HG02759 (cell line): Measurements from ENCODE around the gene CACNA1C.
"Not testable (repeated sequence)": the region's sequence is repeated elsewhere in the genome, so short reads cannot be mapped to it uniquely, and the experiment has no call there.

Source experiments
- ATAC-seq: cut with Tn5 transposase; IDR thresholded peaks from one replicate; pipeline ENCODE4 v1.9.1; 2021; ENCODE audit warnings: mild to moderate bottlenecking, moderate library complexity; ENCODE audit not compliant: unreplicated experiment

The CACNA1C gene

GRCh38 chr12:2488596-2488995 lies 435.8 kb downstream of the CACNA1C start:
- no peak for ATAC-seq

DNA sequence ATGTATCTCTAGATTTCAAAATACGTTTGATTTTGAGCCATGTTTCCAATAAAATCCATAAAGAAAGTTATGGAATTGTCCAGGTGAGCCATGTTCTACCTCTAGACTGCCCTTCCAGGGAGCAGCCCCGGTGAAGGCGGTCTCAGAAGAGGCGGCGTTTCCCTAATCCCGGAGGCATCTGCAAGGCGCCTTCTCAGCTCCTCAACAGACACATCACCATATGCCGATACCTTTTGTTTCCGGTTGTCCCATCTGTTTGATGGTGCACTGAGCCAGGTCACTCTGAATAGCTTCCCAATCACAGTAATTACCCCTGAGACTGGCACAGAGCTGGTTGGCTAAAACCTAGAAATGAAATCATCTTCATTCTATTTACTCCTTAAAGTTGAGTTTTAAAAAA lies 436.5 kb downstream of the CACNA1C start:
- ATAC-seq = no peak

GRCh38 chr12:2490831-2491230 lies 438.0 kb downstream of the CACNA1C start:
- no peak for ATAC-seq

DNA sequence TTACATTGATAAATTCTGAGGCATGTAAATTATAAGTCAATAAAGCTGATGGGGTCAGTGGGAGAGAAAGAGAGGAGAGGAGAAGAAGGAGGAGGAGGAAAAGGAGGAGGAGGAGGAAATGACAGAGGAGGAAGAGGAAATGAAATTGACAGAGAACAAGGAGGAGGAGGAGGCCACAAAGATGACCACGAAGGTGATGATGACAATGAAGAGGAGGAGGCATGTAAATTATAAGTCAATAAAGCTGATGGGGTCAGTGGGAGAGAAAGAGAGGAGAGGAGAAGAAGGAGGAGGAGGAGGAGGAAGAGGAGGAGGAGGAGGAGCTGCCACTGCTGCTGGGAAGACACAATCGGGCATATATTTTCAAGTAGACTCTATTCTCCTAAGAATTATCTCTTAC lies 438.6 kb downstream of the CACNA1C start:
- not testable (repeated sequence) for ATAC-seq

GRCh38 chr12:2492236-2492635 lies 439.4 kb downstream of the CACNA1C start:
- ATAC-seq = no peak

- no peak for ATAC-seq
Measured at GRCh38 chr12:2493086-2493485, 440.3 kb downstream of the CACNA1C start.

- ATAC-seq = no peak
Measured at GRCh38 chr12:2494486-2495192, 441.9 kb downstream of the CACNA1C start.

GRCh38 chr12:2495417-2496112 lies 442.8 kb downstream of the CACNA1C start:
- no peak for ATAC-seq

DNA sequence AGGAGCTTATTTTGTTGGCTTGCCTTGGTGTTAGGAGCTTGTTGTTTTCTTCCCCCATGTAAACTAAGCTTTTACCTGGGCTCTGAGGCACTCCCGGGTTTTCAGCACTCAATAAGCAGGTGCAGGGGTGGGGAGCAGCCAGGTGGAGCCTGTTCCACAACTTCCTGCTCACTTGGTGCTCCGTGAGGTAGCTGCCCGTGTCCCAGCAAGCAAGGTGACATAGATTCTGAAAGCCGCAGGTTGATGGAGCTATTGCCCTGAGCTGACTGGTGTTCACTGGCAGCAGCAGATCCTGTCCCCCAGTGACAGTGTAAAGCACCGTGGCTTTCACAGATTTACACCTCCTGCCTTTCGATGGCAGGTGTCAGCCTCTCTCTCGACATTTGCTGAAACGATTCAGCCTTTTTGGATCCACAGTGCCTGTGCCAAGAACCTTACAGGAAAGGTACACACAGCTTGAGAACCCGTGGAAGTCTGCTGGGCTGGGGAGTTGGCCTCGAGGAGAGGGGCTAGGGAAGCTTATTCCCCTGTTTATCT lies 446.2 kb downstream of the CACNA1C start:
- no peak for ATAC-seq

GRCh38 chr12:2501464-2502191 lies 448.8 kb downstream of the CACNA1C start:
- no peak for ATAC-seq

GRCh38 chr12:2503036-2503435 lies 450.2 kb downstream of the CACNA1C start:
- no peak for ATAC-seq

DNA sequence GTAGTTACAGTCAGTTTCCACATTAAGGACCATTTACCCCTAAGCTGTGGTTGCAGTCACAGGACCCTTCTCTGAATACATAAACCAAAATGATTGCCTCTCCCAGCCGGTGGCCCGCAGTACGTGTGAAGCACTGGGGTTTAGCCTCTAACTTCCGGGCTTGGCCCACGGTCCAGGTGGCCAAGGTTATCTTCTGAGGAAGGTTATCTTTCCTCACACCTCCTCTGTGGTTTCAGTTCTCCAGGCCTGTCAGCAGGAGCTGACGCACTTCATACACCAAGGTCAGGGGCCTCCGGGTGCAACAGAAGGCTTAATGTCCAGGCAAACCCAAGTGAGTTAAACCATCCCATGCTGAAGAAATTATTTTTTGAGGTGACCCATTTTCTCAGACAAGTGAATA lies 451.0 kb downstream of the CACNA1C start:
- no peak for ATAC-seq

- no peak for ATAC-seq
Measured at GRCh38 chr12:2504577-2504976, 451.8 kb downstream of the CACNA1C start.

DNA sequence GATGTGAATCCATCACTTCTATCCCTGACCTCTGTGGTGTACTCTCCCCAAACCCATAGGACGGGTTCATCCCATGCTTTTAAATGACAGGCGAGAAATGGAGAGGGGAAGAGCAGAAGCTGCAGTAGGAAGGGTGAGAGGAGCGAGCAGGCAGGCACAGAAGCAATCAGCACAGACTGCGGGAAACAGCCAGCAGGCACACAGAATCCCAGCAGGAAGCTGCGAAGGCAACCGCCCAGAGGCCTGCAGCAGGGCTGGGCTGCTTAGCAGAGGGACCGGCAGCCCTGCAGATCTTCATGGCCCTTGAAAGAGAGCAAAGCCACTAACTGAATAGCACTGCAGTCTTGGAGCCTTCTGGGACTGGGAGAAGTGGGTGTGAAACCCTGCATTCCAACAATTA lies 455.0 kb downstream of the CACNA1C start:
- ATAC-seq = no peak

DNA sequence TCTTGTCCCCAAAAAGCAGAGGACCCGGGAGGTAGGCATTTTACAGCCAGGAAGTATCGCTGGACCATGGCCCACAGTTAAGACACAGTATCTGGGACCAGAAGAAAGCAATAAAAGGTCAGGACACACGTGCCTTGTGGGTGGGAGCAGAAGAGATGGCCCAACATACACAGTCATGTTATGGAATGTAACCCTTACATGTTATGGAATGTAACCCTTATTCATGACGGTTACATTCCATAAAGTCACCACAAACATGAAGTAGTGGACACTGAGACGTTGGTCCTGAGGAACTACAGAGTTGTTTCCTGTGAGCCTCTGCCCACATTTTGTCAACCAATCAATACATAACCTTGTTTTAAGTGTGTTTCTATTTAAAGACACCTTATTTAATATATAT lies 456.4 kb downstream of the CACNA1C start:
- no peak for ATAC-seq

- ATAC-seq = no peak
Measured at GRCh38 chr12:2510045-2510444, 457.3 kb downstream of the CACNA1C start.

DNA sequence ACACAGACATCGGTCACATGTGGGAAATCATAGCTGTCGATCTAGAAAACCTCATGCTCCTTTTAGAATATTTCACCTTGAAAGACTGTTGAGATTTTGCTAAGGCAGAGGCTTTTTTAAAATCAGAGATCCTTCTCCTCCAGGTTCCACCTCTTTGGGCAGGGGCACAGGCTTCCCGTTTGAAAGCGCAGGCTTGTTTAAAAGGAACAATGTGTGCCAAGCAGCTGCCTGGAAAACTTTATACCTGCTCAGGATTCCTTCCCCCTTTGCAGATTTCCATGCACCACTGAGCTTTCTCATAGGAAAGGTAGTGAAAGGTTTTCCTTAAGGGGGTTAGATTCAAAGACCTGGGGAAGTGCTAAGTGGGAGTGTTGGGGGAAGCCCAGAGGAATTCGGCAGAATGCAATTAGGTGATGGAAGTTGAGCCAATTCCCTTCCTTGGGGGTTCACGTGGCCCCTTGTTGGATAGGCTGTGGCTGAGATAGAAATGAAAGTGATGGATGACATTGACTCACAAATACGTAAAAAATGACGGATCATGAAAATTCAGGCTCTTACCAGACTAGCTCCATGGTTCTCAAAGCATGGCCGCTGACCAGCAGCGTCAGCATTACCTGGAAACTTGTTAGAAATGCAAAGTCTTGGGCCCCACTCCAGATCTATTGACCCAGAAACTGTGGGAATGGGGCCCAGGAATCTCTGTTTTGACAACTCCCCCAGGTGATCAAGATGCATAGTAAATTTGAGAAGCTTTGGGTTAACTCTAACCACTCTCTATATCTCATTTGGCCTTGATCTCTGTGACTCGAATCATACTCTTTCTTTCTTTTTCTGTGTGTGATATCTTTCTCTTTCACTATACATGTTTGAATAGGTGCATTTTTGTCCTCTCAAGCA lies 460.6 kb downstream of the CACNA1C start:
- no peak for ATAC-seq

DNA sequence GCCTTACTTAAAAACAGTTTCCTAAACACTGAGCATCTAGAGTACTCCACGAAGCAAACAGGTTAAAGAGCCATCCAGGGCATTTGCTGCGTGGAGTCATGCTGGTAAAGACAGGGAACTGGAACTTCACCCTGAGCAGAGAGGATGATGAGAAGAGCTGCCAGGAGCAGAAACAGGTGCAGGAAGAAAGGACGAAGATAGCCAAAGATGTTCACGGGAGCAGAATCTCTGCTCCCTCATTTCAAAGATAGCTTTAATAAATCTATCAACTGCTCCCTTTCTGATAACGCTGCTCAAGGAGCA lies 461.2 kb downstream of the CACNA1C start:
- no peak for ATAC-seq

GRCh38 chr12:2520722-2521246 lies 468.0 kb downstream of the CACNA1C start:
- ATAC-seq = no peak

DNA sequence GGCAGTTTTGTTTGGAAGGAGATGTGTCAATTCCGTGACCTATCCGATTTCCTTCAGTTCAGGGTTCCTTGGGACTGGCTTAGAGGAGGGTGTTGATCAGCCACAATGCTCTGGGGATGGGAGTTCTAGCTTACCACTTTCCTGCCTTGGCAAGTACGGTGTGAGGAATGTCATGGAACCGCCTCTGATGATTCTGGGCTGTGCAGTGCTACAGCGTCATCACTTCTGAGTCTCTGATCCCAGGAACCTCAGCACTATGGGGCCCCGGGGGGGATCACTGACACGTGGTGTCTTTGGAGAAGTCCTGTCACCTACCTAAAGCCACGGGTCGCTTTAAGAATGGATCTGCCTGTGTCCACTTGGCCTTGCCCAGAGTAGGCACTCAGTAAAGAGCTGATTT lies 470.5 kb downstream of the CACNA1C start:
- ATAC-seq = no peak

GRCh38 chr12:2523844-2524243 lies 471.1 kb downstream of the CACNA1C start:
- no peak for ATAC-seq
